Measurements from ENCODE around the gene CTR9.
"Not testable (repeated sequence)": the region's sequence is repeated elsewhere in the genome, so short reads cannot be mapped to it uniquely, and the experiment has no call there.

Gene CTR9

GRCh38 chr11:10785146-10785474 is 34.1 kb downstream of the CTR9 start:
- no peak for FAIRE-seq

DNA sequence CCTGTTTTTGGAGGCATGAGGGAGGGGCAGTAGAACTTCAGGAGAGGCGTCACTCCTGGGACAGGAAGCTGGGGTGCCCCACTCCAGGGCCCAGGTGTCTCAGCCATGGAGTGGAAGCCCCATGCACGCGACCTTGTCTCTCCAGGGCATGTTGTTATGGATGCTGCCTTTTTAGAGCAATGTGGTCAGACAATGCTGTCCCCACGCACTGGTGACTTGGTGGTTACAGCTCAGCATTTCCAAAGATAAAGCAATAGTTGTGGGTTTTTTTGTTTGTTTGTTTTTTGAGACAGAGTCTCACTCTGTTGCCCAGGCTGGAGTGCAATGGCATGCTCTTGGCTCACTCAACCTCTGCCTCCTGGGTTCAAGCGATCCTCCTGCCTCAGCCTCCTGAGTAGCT is 35.4 kb downstream of the CTR9 start:
- FAIRE-seq: no peak

DNA sequence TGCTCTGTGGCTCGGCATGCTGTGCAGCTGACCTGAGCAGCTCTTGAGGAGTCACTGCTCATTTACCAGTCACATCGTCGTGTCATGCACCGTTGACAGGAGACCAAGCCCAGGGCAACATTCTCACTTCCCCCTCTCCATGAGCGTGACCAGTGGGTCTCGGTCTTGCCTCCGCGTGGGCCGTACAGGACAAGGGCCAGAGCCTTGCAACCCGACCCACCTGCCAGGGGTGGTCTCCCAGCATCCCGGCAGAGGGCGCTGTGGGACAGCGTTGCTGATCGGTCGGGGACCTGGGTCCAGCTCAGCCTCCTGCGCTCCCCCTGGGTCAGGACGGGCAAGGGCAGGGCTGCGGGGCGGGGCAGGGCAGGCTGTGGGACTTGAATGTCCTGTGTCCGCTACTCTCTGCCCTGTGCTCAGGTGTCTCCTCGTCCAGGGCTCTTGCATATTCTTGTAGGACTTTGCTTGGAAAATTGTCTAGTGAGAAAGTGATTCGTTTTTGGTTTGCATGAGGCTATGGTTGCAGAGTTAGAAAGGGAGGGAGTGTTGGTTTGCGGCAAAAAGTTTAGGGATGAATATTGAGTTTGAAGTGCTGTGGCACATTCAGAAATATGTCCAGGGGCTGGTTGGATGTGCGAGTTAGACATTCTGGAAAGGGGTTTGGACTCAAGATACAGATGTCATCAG is 41.5 kb downstream of the CTR9 start:
- no peak for FAIRE-seq

DNA sequence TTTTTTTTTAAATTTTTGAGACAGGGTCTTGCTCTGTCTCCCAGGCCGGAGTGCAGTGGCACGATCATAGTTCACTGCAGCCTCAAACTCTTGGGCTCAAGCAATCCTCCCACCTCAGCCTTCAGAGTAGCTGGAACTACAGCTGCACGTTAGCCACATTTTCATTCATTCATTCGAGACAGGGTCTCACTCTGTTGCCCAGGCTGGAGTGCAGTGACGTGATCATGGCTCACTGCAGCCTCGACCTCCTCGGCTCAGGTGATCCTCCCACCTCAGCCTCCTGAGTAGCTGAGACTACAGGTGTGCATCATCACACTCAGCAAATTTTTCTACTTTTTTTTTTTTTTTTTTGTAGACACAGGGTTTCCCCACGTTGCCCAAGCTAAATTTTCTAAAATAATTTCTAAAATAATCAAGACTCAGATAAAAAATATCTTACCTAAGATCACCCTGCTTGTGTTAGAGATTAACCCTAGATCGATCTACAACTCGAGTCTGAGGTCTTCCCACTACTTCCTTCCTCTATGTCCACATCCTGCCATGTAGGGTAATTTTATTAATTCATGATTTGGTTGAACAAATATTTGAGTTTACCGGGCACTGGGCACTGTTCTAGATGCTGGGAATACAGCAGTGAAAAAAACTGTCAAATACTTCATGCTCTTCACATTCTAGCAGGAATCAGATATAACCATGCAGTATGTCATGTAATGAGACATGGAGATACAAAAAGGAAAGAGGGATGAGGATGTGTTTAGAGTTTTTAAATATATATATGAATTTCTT is 42.6 kb downstream of the CTR9 start:
- no peak for FAIRE-seq

- no peak for FAIRE-seq
Observed at GRCh38 chr11:10796191-10796590, 45.1 kb downstream of the CTR9 start.

DNA sequence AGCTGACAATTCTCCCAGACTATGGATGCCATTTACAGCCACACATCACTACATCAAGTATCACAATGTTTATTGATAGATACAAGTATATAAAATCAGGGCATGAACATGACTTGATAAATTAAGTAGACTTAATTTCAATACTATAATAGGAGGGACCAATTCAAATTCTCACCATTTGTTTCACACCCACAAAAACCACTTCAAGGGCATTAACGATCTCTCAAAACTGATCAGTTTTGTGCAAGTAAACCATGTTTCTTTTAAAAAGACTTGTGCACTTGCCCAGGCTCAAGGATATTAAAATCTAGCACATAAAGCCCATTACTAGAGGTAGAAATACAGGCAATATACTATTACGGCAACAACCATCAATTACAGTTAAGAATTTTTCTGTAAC is 46.0 kb downstream of the CTR9 start:
- no peak for FAIRE-seq

GRCh38 chr11:10797531-10797930 is 46.5 kb downstream of the CTR9 start:
- FAIRE-seq: no peak

DNA sequence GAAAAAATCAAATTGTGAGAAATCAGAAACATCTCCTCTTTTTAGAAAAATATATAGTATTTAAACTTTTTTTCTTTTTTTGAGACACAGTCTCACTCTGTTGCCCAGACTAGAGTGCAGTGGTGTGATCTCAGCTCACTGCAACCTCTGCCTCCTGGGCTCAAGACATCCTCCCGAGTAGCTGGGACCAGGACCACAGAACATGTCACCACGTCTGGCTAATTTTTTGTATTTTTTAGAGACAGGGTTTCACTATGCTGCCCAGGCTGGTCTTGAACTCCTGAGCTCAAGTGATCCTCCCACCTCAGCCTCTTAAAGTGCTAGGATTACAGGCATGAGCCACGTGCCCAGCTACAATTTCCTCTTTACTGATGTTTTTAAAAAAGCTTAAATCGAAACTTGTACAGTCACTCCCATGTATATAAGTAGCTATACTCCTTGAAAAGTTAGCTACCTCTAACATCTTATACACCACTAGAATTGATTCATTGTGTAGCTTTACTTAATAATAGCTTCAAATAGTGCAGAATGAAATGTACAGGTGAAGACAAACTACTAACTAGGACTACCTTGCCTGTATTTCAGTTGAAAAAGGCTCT is 47.4 kb downstream of the CTR9 start:
- FAIRE-seq: no peak

- no peak for FAIRE-seq
Observed at GRCh38 chr11:10800292-10800691, 49.2 kb downstream of the CTR9 start.

DNA sequence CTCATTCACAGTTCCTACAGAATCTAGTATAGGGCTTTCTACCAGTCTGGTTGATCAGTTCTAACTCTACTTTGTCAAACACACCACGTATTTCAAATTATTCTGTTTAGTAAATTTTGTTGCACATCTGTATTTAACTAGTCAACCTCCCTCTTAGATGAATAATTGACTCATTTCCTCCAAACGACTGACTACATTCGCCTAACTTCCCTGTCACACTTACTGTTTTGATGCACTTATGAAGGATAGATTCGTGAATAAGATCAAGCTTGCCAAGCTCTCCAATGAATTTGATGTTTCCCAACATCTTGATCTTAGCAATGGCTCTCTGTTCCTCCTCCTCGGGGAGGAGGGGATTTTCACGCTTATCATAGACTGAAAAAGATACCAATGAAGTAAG is 52.6 kb downstream of the CTR9 start:
- FAIRE-seq: no peak

GRCh38 chr11:10805741-10806140 is 54.7 kb downstream of the CTR9 start:
- FAIRE-seq: no peak

DNA sequence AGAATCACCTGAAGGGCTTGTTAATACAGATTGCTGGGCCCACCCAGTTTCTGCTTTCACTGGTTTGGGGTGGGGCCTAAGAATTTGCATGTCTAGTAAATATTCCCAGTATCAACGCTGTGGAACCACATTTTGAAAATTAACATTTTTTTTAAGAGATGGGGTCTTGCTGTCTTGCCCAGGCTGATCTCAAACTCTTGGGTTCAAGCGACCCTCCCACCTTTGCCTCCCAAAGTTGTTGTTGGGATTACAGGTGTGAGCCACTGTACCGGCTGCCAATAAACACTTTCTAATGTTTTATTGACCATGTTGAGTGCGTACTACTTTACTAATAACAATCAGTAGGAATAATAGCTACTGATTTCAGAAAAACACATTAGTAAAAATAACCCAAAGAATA is 55.2 kb downstream of the CTR9 start:
- no peak for FAIRE-seq

GRCh38 chr11:10807493-10808234 is 56.6 kb downstream of the CTR9 start:
- no peak for FAIRE-seq

DNA sequence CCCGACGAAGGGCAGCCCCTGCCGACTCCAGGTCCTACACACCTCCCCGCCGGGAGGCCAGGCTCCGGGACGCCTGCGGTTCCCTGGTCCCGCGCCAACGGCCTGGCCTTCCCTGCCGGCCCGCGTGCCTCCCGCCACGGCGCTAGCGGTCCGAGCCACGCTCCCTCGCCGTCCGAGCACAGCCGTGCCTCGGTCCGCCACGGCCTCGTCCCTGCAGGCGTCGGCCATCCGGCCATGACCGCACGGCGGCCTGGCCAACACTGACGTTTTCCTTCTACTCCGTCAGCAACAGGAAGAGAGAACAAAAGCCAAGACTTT is 57.1 kb downstream of the CTR9 start:
- FAIRE-seq: no peak

- peak; percentile 97 for FAIRE-seq
Observed at GRCh38 chr11:10808553-10809372, 57.7 kb downstream of the CTR9 start, which contains the start of gene EIF4G2. EIF4G2 (minus strand) TSS chr11:10808926.

DNA sequence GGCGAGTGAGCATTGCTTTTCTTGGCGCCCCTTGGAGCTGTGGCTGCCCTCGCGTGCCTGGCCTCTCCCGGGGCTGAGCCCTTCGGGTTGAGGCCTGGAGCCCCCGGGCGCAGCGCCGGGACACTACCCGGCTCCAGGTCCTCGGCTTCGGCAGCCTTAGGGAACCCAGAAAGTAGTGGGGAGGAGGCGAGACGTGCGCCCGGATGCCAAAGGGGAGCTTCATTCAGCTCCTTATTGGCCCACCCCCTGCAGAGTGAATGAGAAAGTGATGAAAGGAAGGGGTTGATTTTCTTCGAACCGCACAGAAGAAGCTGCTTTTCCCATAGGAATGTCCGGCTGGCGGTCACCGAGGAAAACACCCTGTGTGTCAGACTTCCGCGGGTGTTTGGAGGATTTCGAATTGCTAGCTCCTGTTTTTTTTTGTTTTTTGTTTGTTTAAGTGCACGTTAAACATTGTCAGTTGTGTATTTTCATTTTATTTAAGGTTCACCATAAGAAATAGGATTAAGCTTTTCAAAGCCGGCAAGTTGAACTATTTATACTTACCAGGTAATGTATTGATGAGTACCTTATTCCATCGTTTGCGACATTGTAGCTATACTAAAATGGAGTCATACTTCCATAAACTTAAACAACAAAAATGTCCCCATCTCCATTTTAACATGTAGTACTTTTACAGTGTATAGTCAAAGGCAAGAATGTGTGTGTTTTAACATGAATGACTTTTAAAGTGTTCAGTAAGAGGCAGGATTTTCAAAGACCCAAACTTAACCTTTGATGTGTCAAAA is 58.5 kb downstream of the CTR9 start:
- FAIRE-seq: peak; percentile 23

DNA sequence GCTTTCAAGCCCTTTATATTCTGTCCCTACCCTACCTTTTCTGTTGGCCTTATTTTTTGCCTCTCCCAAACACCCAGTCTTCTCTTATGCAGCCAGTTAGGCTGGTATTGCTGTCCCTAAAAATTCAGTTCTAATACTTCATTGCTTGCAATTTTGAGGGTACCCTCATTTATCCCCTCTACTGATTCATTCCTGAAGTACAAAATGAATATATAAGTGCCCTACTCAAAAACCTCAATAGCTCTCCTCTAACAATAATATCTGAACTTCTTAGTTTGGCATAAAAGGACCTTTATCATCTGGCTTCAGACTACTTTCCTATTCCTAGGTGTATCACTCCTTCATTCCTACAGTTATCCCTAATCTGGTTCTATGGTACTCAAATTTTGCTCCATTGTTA is 62.9 kb downstream of the CTR9 start:
- FAIRE-seq: no peak

DNA sequence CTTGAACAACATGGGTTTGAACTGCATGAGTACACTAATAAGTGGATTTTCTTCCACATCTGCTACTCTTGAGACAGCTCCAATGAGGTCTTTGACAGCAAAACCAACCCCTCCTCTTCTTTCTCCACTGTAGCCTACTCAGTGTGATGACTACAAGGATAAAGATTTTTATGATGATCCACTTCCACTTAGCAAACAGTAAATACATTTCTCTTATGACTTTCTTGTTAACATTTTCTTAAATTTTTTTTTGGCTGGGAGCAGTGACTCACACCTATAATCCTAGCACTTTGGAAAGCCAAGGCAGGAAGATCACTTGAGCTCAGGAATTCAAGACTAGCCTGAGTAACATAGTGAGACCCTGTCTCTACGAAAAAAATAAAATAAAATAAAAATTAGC is 67.5 kb downstream of the CTR9 start:
- FAIRE-seq: no peak

- FAIRE-seq: not testable (repeated sequence)
Observed at GRCh38 chr11:10822491-10822890, 71.4 kb downstream of the CTR9 start.

DNA sequence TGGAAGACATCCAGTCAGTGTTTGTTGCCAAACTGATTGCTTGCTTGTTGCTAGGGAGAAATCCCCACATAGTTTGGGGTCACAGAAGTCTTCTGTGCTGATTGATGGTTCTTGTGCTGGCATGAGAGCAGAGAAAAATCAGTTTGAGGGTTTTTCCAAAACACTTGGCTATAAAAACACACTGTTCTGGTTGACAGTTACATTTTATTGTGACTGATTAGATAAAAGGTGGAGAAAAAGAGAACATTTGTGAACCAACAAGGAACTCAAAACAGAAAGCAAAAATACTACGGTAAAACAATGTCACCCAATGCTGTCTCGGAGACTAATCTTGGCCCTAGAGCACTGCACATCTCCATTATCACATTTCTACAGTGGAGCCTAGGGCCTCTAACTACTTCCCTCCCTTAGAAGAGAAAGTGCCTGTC is 72.1 kb downstream of the CTR9 start:
- FAIRE-seq: no peak

DNA sequence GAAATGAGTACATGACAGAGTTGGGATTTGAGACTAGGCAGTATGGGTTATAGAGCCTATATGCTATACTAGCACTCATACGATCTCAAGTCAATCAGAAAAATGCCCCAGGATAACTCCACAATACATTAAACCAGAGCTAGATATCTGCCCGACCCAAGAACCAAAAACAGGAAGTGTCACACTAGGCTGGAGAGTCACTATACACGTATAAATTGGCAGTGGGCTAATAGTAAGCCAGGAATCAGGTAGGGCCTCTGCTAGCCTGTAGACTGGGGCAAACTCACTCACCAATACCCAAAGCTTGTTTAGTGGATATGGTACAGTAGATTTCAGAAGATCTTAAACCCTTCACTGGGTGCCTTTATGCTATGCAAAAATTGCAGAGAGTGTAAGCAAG is 73.8 kb downstream of the CTR9 start:
- no peak for FAIRE-seq

GRCh38 chr11:10828402-10828801 is 77.4 kb downstream of the CTR9 start:
- no peak for FAIRE-seq
